HUES48 (cell line): ENCODE results near the gene RAI1.
"Not testable (repeated sequence)": the region's sequence is repeated elsewhere in the genome, so short reads cannot be mapped to it uniquely, and the experiment has no call there.

Source experiments
- H3K27ac ChIP-seq: one replicate; pipeline ENCODE4 v1.7.0; 2013; ENCODE audit warnings: low read depth, low read length, inconsistent platforms
- H3K27me3 ChIP-seq: 2 replicates; pipeline ENCODE4 v1.6.1; 2013; ENCODE audit warnings: mild to moderate bottlenecking, low read length; ENCODE audit not compliant: control insufficient read depth, insufficient read depth
- H3K36me3 ChIP-seq: 2 replicates; pipeline ENCODE4 v1.6.1; 2013; ENCODE audit warnings: low read length; ENCODE audit not compliant: control insufficient read depth, insufficient read depth
- H3K4me1 ChIP-seq: 2 replicates; pipeline ENCODE4 v1.6.1; 2013; ENCODE audit warnings: mild to moderate bottlenecking, low read length; ENCODE audit not compliant: control insufficient read depth, insufficient read depth
- H3K4me3 ChIP-seq: 2 replicates; pipeline ENCODE4 v1.5.1; 2013; ENCODE audit warnings: mild to moderate bottlenecking, low read depth, low read length
- H3K9ac ChIP-seq: 2 replicates; pipeline ENCODE4 v1.6.1; 2013; ENCODE audit warnings: mild to moderate bottlenecking, low read depth, low read length, moderate library complexity
- H3K9me3 ChIP-seq: 2 replicates; pipeline ENCODE4 v1.6.1; 2013; ENCODE audit warnings: low read length; ENCODE audit not compliant: control insufficient read depth, insufficient read depth

RAI1 gene

DNA sequence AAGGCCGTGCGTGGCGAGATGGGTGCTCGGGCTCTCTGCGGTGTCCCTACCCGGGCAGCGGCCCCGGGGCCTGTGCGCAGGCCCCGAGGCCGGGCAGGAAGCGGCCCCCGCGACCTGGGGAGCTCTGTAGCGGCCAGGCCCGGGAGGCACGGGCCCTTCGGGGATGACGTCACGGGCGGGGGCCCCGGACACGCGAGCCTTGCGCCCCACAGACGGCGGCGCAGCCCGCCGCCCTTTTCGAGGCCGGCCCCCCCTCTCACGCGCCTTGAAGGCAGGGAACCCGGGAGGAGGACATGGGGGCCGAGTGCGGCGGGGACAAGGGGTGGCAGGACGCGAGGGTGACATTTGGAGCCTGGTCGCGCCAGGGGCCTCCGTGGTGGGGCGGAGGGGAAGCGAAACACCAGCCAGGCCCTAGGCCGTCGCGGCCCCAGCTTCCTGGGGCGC, 1.1 kb downstream of the RAI1 start:
- no peaks in the 10 kb centered on the region for H3K9me3 ChIP-seq
- no peaks in the 10 kb centered on the region for H3K36me3 ChIP-seq
- H3K4me1 ChIP-seq: peaks cover 23% of the 10 kb centered on the region; the same call in 1 of the 2 replicates
- H3K9ac ChIP-seq: no peak overlapping the region
- peak overlapping the region; percentile 51 for H3K27ac ChIP-seq
- H3K27me3 ChIP-seq: peaks cover 98% of the 10 kb centered on the region
- peak overlapping the region; percentile 63; the same call in 1 of the 2 replicates for H3K4me3 ChIP-seq

DNA sequence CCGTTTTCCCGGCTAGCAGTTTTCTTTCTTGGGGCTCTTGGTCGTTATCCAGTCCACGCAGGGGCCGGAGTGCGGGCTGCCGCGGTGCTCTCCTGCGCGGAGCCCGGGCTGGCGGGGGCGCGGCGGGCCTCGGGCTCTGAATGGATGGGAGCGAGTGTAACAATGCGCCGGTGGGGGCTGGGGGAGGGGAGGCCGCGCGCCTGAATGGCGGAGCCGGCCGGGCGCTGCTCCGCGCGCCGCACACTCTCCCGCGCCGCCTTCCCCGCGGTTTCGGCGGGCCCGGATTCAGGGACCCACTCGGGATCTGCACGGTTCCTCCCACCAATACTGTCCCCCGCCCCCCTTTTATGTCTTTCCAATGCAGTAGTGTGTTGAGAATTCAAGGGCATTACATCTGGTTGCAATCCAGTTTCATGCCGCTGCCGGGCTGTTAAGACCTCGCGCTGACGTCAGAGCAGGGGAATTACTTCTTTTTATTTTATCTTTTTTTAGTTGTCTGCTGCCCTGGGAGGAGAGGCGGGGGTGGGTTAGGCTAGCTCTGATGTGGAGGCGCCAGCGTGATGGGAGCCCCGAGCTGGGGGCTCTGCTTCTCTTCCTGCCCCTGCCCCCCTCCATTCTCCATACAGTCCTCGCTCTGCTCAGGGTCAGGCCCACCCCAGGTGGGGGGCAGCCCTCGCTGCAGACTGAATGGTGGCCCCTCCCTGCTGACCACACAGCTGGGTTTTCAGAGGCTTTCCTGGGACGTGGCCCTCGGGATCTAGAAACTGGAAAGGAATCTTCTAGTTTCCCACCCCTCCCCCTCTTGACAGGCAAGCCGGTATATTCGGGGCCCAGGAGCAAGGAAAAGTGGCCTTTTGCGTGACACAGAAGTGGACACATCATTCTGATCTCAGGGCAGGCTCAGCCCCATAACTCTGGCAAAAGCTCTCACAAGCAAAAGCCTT, 1.8 kb downstream of the RAI1 start:
- no peak overlapping the region for H3K9ac ChIP-seq
- H3K27ac ChIP-seq: peak overlapping the region; percentile 51
- H3K4me3 ChIP-seq: peak overlapping the region; percentile 63
- no peaks in the 10 kb centered on the region for H3K36me3 ChIP-seq
- no peaks in the 10 kb centered on the region for H3K9me3 ChIP-seq
- peaks cover 98% of the 10 kb centered on the region for H3K27me3 ChIP-seq
- peaks cover 23% of the 10 kb centered on the region; the same call in 1 of the 2 replicates for H3K4me1 ChIP-seq

DNA sequence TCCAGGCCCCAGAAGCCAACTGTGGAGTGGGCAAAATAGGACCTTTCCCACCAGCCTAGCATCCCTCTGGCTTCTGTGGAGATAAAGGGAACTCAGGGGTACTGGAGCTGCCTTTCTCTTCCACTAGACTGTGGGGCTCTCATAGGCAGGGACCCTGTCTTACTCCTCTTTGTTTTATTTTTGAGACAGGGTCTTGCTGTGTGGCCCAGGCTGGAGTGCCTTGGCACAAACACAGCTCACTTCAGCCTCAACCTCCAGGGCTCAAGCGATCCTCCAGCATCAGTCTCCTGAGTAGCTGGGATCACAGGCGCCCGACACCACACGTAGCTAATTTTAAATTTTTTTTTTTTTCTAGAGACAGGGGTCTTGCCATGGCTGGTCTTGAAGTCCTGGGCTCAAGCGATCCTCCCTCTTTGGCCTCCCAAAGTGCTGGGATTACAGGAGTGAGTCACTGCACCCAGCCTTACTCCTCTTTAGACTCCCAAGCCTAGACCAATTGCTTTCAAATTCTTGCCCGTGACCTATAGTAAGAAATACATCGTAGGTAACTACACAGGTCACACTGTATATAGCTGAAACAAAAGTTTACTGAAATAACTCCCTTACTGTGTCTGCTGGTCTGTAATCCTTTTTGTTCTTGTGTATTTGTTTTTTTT, 2.6 kb downstream of the RAI1 start:
- Histone ChIP-seq H3K9me3 (no peaks in the 10 kb centered on the region), H3K27me3 (peaks cover 91% of the 10 kb centered on the region), H3K36me3 (no peaks in the 10 kb centered on the region), H3K9ac (no peak overlapping the region), H3K27ac (peak overlapping the region; percentile 50), H3K4me1 (peaks cover 23% of the 10 kb centered on the region; the same call in 1 of the 2 replicates), H3K4me3 (no peak overlapping the region; the same call in 1 of the 2 replicates)

DNA sequence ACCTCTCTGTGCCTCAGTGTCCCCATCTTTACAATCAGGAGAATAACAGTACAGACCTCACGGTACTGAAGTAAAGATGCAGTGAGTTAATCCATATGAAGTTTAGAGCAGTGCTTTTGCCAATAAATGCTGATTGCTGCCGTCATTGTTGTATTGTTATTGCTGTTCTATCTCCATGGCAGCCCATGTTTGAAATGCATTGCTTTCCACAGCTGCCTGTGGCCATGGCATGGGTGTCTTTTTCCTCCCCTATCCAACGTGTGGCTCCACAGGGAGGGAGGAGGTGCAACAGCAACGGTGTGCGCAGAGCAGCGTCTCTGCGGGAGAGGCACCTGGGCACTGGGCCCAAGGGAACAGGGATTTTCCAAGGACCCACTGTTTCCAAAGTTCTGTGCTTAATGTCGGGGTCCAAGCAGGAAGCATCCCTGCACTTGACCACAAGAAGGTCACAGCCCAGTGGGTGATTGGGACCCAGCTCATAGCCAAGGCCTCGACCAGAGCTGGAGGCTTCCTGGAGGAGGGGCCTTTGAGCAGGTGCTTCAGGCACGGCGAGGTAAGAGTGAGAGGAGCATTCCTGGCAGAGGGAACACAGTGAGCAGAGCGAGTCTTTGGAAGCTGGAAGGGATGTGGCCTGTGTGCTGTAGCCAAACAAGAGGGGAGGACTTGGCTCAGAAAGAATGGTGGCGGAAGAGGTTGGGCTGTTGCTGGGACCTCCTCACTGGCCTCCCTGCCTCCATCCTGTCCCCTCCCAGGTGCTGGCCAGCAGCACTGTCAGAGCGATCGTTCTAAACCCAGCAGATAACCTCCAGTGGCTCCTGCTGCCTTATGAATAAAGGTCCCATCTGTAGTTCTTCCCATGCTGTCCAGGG, 3.9 kb downstream of the RAI1 start:
- Histone ChIP-seq H3K27me3 (peaks cover 87% of the 10 kb centered on the region), H3K9me3 (no peaks in the 10 kb centered on the region), H3K4me1 (peaks cover 23% of the 10 kb centered on the region; the same call in 1 of the 2 replicates), H3K9ac (no peak overlapping the region), H3K4me3 (no peak overlapping the region), H3K27ac (no peak overlapping the region), H3K36me3 (no peaks in the 10 kb centered on the region)

DNA sequence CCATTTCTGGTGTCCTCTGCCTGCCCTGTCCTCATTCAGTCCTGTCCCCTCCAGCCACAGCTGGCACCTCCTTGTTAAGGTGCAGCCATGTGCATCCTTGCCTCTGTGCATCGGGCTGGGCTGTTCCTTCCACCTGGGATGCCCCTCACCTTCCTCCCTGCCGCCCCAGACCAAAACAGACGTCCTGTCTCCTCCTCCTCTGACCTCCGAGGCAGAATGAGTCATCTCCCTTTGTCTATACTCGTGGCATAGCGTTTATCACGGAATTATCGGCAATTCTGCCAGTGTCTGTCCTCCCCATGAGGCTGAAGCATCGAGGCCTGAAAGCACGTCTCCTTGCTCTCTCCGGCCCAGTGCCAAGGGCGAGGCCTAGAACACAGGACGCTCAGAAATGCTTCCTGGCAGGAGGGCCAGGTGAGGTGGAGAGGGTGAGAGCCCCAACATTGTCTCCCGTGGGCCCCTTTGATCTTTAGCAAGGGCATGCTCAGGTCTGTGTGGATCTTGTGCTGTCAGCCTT, 4.6 kb downstream of the RAI1 start:
- no peak overlapping the region for H3K4me3 ChIP-seq
- peaks cover 21% of the 10 kb centered on the region; the same call in 1 of the 2 replicates for H3K4me1 ChIP-seq
- H3K27me3 ChIP-seq: peaks cover 86% of the 10 kb centered on the region
- H3K9me3 ChIP-seq: no peaks in the 10 kb centered on the region
- no peak overlapping the region for H3K27ac ChIP-seq
- no peak overlapping the region for H3K9ac ChIP-seq
- no peaks in the 10 kb centered on the region for H3K36me3 ChIP-seq

DNA sequence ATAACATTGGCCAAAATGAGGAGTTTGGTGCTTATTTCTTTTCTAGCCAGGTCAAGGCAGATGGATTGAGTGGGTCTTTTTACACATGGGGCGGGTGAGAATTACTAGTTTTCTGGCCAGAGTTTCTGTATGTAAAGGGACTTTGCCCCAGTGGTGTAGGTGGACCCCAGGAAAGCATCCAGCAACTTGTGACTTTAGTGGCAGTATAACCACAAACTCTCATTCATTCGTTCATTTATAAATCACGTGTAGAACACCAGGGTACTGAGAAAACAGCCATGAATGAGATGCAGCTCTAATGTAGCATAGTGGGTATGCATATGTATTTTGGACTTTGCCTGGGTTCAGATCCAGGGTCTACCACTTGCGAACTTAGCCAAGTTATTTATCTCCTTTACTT, 8.1 kb downstream of the RAI1 start:
- H3K4me1 ChIP-seq: peaks cover 38% of the 10 kb centered on the region
- no peaks in the 10 kb centered on the region for H3K9me3 ChIP-seq
- peaks cover 80% of the 10 kb centered on the region for H3K27me3 ChIP-seq
- no peak overlapping the region for H3K27ac ChIP-seq
- H3K36me3 ChIP-seq: no peaks in the 10 kb centered on the region
- no peak overlapping the region for H3K4me3 ChIP-seq
- no peak overlapping the region for H3K9ac ChIP-seq

DNA sequence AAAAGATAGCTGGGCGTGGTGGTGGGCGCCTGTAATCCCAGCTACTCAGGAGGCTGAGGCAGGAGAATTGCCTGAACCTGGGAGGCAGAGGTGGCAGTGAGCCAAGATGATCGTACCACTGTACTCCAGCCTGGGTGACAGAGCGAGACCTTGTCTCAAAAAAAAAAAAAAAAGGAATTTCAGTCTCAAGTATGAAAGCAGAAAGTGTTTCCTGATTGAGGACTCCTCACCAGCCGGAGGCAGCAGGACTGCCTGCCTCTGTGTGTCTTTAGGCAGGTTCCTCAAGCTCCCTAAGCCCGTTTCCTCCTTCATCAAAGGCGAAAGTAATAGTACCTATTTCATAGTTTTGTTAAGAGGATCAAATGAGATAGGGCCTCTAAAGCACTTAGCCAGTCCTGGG, 9.0 kb downstream of the RAI1 start:
- Histone ChIP-seq H3K27me3 (peaks cover 76% of the 10 kb centered on the region), H3K4me1 (peaks cover 33% of the 10 kb centered on the region)
- not testable (repeated sequence) for H3K4me3 ChIP-seq, H3K36me3 ChIP-seq, H3K9ac ChIP-seq, H3K9me3 ChIP-seq, H3K27ac ChIP-seq

DNA sequence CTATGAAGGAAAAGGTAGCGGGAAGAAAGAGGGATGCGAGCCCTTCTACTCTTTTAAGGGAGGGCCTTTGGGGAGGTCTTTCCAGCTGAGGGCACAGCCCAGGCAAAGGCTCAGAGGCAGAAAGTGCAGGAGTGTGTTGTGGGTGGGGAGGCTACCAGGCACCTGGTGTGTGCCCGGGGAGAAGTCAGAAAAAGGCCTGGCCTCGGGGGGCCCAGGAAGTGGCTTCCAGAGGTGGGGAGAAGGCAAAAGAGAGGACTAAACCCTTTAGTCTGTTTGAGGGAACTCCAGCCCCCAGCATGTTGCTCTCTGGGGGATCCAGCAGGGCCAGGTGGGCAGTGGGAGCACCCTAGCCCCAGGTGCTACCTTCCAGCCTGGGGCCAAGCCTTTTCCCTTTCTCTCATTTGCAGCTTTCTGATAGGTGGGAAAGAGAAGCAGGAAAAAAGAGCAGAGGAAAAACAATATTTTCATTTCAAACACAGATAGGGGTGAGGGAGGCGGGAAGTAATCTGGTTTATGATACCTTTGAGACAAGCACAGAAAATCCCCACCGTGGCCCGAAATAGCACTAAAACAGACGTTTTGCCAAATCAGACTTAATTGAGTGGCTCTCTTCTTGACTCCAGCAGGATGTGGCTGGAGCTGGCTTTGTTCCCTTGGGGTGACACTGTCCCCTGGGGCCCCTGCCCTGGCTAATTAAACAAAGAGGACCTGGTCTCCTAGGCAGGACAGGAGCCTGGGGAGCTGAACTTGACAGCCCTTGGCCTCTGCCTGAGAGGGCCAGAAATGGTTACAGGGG, 10.4 kb downstream of the RAI1 start:
- Histone ChIP-seq H3K9me3 (no peaks in the 10 kb centered on the region), H3K4me3 (no peak overlapping the region), H3K9ac (no peak overlapping the region), H3K4me1 (peaks cover 26% of the 10 kb centered on the region), H3K27me3 (peaks cover 76% of the 10 kb centered on the region), H3K36me3 (no peaks in the 10 kb centered on the region), H3K27ac (no peak overlapping the region)

DNA sequence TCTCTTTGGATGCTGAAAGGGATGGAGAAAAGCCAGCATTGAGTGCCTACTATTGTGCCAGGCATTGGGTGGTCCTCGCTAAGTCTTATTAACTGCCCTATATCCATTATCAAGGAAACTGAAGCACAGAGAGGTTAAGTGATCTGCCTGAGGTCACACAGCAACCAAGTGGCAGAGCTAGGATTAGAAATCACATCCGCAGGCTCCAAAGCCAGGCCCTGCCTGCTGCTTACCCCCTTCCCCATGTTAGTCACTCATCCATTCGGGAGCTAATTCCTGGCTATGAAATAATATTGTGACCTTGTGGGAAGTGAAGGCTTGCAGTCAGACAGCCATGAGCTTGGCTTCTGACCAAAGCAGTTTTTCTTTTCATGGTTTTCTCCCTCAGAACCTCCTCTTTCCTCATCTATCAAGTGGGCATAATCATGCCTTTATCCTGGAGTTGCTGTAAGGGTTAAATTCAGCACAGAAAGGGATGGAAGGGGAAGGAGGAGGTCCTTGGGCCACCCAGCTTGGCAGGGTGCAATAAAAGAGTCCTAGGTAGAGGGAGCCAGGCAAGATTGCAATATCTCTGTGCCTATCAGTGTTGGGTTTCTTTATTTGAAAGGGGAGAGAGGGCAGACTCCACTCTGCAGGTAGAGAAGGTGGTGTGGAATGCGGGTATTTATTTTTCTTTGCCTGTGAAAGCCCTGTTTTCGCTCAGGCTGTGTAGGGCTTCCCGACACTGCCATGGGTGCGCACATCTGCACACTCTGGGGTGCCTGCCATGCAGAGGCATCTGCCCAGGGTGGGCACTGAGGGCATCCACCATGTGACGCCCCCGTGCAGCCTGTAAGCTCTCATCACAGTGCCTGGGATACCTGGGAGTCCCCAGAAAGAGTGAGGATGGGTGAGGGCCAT, 11.3 kb downstream of the RAI1 start:
- Histone ChIP-seq H3K9me3 (no peaks in the 10 kb centered on the region), H3K4me3 (no peak overlapping the region), H3K4me1 (peaks cover 25% of the 10 kb centered on the region), H3K36me3 (no peaks in the 10 kb centered on the region), H3K27me3 (peaks cover 76% of the 10 kb centered on the region), H3K9ac (no peak overlapping the region), H3K27ac (peak overlapping the region; percentile 85)
